Neural cell (in vitro differentiated cells): ENCODE measurements around the gene RPL18. TPM values are rescaled to one million over a fixed set of nuclear protein-coding genes. Genes with fewer than 3 reads are reported as not detected.
"Not testable (repeated sequence)": the region's sequence is repeated elsewhere in the genome, so short reads cannot be mapped to it uniquely, and the experiment has no call there.

Source experiments
- H2AFZ ChIP-seq: fragments of 200-600, 300-800 bp; sonication (generic), shearing (Covaris generic); 2 replicates; pipeline ENCODE4 v1.6.0; 2014; ENCODE audit warnings: low read depth, mild to moderate bottlenecking, antibody characterized with exemption, low read length, moderate library complexity
- H3F3A ChIP-seq: fragments of 200-600 bp; shearing (Covaris generic); 2 replicates; pipeline ENCODE4 v1.6.1; 2016; ENCODE audit warnings: mild to moderate bottlenecking, moderate library complexity, mixed read lengths, antibody characterized with exemption, low read length; ENCODE audit not compliant: insufficient read depth, poor library complexity, severe bottlenecking
- H3K27ac ChIP-seq: fragments of 200-600, 300-800 bp; sonication (generic), shearing (Covaris generic); 2 replicates; pipeline ENCODE4 v1.5.1; 2014; ENCODE audit warnings: mild to moderate bottlenecking, low read length, moderate library complexity
- H3K27me3 ChIP-seq: fragments of 300-800, 200-600 bp; sonication (generic), shearing (Covaris generic); 2 replicates; pipeline ENCODE4 v1.6.0; 2014; ENCODE audit warnings: mild to moderate bottlenecking, low read depth, low read length, moderate library complexity; ENCODE audit not compliant: insufficient read depth
- H3K36me3 ChIP-seq: fragments of 300-800, 200-600 bp; sonication (generic), shearing (Covaris generic); 2 replicates; pipeline ENCODE4 v1.5.1; 2014; ENCODE audit warnings: mild to moderate bottlenecking, antibody characterized with exemption, low read length, moderate library complexity; ENCODE audit not compliant: insufficient read depth
- H3K4me2 ChIP-seq: fragments of 300-800, 200-600 bp; sonication (generic), shearing (Covaris generic); 2 replicates; pipeline ENCODE4 v1.6.0; 2014; ENCODE audit warnings: mild to moderate bottlenecking, low read length
- H3K4me3 ChIP-seq: fragments of 300-800, 200-600 bp; sonication (generic), shearing (Covaris generic); 2 replicates; pipeline ENCODE4 v1.5.1; 2014; ENCODE audit warnings: mild to moderate bottlenecking, low read length, moderate library complexity
- H3K79me2 ChIP-seq: fragments of 200-600 bp; shearing (Covaris generic); replicated peaks from 2 replicates; pipeline ENCODE4 v1.6.0; 2014; ENCODE audit warnings: mild to moderate bottlenecking, low read length, moderate library complexity; ENCODE audit not compliant: insufficient read depth
- H3K9ac ChIP-seq: fragments of 300-800, 200-600 bp; sonication (generic), shearing (Covaris generic); 2 replicates; pipeline ENCODE4 v1.6.1; 2016; ENCODE audit warnings: mild to moderate bottlenecking, low read length, mixed read lengths
- H3K9me2 ChIP-seq: fragments of 200-600 bp; shearing (Covaris generic); 2 replicates; pipeline ENCODE4 v1.6.1; 2016; ENCODE audit warnings: mild to moderate bottlenecking, low read length, mixed read lengths; ENCODE audit not compliant: insufficient read depth
- H3K9me3 ChIP-seq: fragments of 200-600, 300-800 bp; sonication (generic), shearing (Covaris generic); 2 replicates; pipeline ENCODE4 v1.6.1; 2016; ENCODE audit warnings: mild to moderate bottlenecking, mixed run types, low read length, moderate library complexity, mixed read lengths
- H4K20me1 ChIP-seq: fragments of 200-600 bp; shearing (Covaris generic); 2 replicates; pipeline ENCODE4 v1.6.1; 2016; ENCODE audit warnings: mild to moderate bottlenecking, mixed run types; ENCODE audit not compliant: insufficient read depth
- CTCF ChIP-seq: fragments of 450-650 bp; IDR thresholded peaks from 2 replicates; pipeline ENCODE4 v1.5.1; 2014; ENCODE audit warnings: antibody characterized with exemption, mild to moderate bottlenecking, moderate library complexity; ENCODE audit not compliant: poor library complexity, severe bottlenecking
- EP300 ChIP-seq: fragments of 450-650 bp; conservative IDR thresholded peaks from 2 replicates; pipeline ENCODE4 v1.6.1; 2014; ENCODE audit warnings: antibody characterized with exemption, mild to moderate bottlenecking, moderate library complexity; ENCODE audit not compliant: poor library complexity, severe bottlenecking
- EZH2 ChIP-seq: fragments of 200-600, 300-800 bp; shearing (Covaris generic), sonication (generic); IDR thresholded peaks from 2 replicates; pipeline ENCODE4 v1.6.1; 2014; ENCODE audit warnings: antibody characterized with exemption, low read length, borderline replicate concordance, mild to moderate bottlenecking; ENCODE audit not compliant: insufficient read depth, poor library complexity, severe bottlenecking
- MXI1 ChIP-seq: fragments of 450-650 bp; conservative IDR thresholded peaks from 2 replicates; pipeline ENCODE4 v1.6.1; 2014; ENCODE audit warnings: antibody characterized with exemption, mild to moderate bottlenecking; ENCODE audit not compliant: poor library complexity, severe bottlenecking
- POLR2AphosphoS5 ChIP-seq: IDR thresholded peaks from 2 replicates; pipeline ENCODE4 v1.6.1; 2012
- RAD21 ChIP-seq: fragments of 450-650 bp; conservative IDR thresholded peaks from 2 replicates; pipeline ENCODE4 v1.6.1; 2014; ENCODE audit warnings: antibody characterized with exemption, mild to moderate bottlenecking, moderate library complexity
- REST ChIP-seq: IDR thresholded peaks from 2 replicates; pipeline ENCODE4 v1.6.1; 2012; ENCODE audit warnings: borderline replicate concordance
- SMC3 ChIP-seq: fragments of 450-650 bp; conservative IDR thresholded peaks from 2 replicates; pipeline ENCODE4 v1.6.1; 2014; ENCODE audit warnings: antibody characterized with exemption, mild to moderate bottlenecking, moderate library complexity; ENCODE audit not compliant: poor library complexity
- TAF1 ChIP-seq: IDR thresholded peaks from 2 replicates; pipeline ENCODE4 v1.6.1; 2012; ENCODE audit warnings: low read depth
- polyA plus RNA-seq: library from polyadenylated mRNA; depleted of rRNA; stranded (reverse); fragments of >200 nt; gene quantifications from 2 replicates; pipeline ENCODE4 v1.2.3, GENCODE V29; 2014

The RPL18 gene
- polyA plus RNA-seq, 1 donor from 2014 or later, result 2,102 TPM

- TF ChIP-seq POLR2AphosphoS5 (no peak), MXI1 (no peak)
- H4K20me1 ChIP-seq, result no peaks in the 10 kb centered on the region
- H3K9ac ChIP-seq, result no peak overlapping the region
- H3K9me3 ChIP-seq, result no peaks in the 10 kb centered on the region
- no peaks in the 10 kb centered on the region for H3K79me2 ChIP-seq
- no peaks in the 10 kb centered on the region for H3K27me3 ChIP-seq
- no peaks in the 10 kb centered on the region for H3K36me3 ChIP-seq
- H3K4me2 ChIP-seq, result no peak overlapping the region
- no peak overlapping the region for H3K4me3 ChIP-seq
- H2AFZ ChIP-seq, result no peak overlapping the region
- H3K9me2 ChIP-seq, result no peaks in the 10 kb centered on the region
- no peaks in the 10 kb centered on the region for H3F3A ChIP-seq
- H3K27ac ChIP-seq, result no peak overlapping the region
Measured at GRCh38 chr19:48659768-48660167, 40.8 kb upstream of the RPL18 start.

- no peaks in the 10 kb centered on the region for H3K36me3 ChIP-seq
- H3K27me3 ChIP-seq, result no peaks in the 10 kb centered on the region
- no peak overlapping the region for H2AFZ ChIP-seq
- H3K27ac ChIP-seq, result no peak overlapping the region
- H4K20me1 ChIP-seq, result no peaks in the 10 kb centered on the region
- H3K9ac ChIP-seq, result no peak overlapping the region
- H3K9me3 ChIP-seq, result no peaks in the 10 kb centered on the region
- no peaks in the 10 kb centered on the region for H3F3A ChIP-seq
- H3K4me3 ChIP-seq, result no peak overlapping the region
- H3K4me2 ChIP-seq, result no peak overlapping the region
- no peak for TF ChIP-seq CTCF
- TF ChIP-seq REST, result no peak
- TF ChIP-seq RAD21, result no peak
- TF ChIP-seq EP300, result no peak
- no peak for TF ChIP-seq EZH2
- TF ChIP-seq SMC3, result no peak
- TF ChIP-seq TAF1, result no peak
- no peak for TF ChIP-seq POLR2AphosphoS5
- no peak for TF ChIP-seq MXI1
- H3K79me2 ChIP-seq, result no peaks in the 10 kb centered on the region
- no peaks in the 10 kb centered on the region for H3K9me2 ChIP-seq
Measured at GRCh38 chr19:48658483-48658882, 39.5 kb upstream of the RPL18 start.

- not testable (repeated sequence) for H3F3A ChIP-seq, H3K4me2 ChIP-seq, H3K27me3 ChIP-seq, H3K36me3 ChIP-seq, H3K9me3 ChIP-seq, H3K9me2 ChIP-seq, H3K27ac ChIP-seq, H3K79me2 ChIP-seq, H3K4me3 ChIP-seq, H4K20me1 ChIP-seq, H2AFZ ChIP-seq, H3K9ac ChIP-seq
Measured at GRCh38 chr19:48657828-48658227, 38.9 kb upstream of the RPL18 start.
